HG03025 (cell line): ENCODE data around the gene USP10.
"Not testable (repeated sequence)": the region's sequence is repeated elsewhere in the genome, so short reads cannot be mapped to it uniquely, and the experiment has no call there.

Experiments used
- ATAC-seq: cut with Tn5 transposase; IDR thresholded peaks from one replicate; pipeline ENCODE4 v1.9.1; 2021; ENCODE audit warnings: mild to moderate bottlenecking, moderate library complexity; ENCODE audit not compliant: unreplicated experiment, low FRiP score

USP10 gene

GRCh38 chr16:84672276-84673202, 27.3 kb upstream of the USP10 start:
- ATAC-seq: no peak

DNA sequence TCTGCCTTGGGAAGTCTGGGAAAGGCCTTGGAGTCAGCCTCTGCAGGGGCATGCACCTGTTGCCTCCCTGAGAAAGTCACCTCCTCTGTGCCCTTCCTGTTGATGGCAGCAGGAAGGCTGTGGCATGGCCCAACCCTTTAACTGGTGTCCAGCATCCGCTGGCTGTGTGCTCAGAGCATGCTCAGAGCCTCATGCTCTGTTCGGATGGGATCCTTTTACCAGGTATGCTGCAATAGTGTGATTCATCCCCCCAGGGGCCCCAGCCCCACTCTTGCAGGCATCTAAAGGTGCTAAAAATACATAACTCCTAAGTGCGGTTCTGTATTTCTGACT, 26.6 kb upstream of the USP10 start:
- ATAC-seq: no peak

DNA sequence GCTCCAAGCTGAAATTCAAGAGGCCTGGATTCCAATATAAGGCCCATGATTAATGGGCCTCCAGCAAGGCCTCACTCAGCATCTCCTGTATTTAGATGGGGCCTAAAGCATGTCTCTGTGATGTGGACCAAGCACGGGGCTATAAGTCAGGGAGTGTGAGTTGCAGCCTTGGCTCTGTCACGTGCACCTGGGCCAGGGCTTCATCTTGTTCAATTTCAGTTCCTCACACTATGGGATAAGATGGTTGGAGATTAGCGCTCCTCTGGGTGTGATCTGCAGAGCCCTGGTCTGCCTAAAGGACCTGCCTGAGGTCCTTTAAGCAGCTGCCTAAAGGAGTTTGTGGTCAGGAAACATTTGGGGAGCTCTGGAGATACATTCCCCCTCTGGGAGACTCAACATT, 26.2 kb upstream of the USP10 start:
- no peak for ATAC-seq

DNA sequence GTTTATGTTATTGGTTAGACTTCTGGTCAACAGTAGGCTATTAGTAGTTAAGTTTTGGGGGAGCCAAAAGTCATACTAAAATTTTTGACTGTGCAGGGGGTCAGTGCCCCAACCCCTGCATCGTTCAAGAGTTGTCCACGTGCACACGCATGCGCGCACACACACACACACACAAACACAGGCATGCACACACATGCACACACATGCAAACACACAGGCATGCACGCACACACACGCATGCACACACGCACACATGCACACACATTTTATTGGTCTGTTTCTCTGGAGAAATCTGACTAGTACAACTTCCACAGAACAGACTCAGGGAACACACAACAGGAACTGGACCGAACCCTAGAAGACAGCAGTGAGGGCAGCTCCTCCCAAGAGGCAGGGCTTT, 24.4 kb upstream of the USP10 start:
- no peak for ATAC-seq

GRCh38 chr16:84675884-84676283, 23.9 kb upstream of the USP10 start:
- ATAC-seq: no peak

DNA sequence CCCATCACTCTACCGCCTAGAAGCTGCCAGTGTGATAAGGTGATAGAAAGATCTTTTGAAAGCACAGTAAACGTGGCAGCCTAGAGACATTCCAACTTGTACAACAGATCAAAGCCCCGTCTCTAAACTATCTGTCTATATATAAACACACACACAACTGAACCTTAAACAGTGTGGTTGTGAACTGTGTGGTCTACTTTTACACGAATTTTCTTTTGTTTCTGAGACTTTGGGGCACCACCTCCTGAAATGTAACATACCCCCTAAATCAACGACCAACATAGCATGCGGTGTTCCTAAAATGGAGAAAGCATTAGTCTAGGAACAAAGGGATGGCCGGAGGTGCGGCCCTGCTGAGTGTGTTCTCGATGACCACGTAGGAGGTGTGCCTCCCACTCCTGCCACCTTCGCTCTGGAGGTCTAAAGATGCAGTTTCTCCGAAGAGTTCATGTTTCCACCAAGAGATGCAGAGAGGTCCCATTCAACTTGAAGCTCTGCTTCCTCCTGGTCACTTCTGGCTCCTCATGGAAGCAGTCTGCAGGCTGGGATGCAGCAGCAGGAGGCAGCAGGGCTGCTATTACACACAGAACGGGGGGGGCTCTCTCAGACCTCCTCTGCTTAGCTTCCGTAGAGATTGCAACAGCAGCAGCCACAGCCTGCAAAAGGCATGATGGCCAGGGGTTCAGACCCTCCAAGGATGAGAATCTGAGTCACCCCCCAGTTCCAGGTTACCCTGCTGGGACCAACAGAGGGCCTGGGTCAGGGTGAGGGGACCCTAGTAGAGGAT, 22.6 kb upstream of the USP10 start:
- no peak for ATAC-seq

DNA sequence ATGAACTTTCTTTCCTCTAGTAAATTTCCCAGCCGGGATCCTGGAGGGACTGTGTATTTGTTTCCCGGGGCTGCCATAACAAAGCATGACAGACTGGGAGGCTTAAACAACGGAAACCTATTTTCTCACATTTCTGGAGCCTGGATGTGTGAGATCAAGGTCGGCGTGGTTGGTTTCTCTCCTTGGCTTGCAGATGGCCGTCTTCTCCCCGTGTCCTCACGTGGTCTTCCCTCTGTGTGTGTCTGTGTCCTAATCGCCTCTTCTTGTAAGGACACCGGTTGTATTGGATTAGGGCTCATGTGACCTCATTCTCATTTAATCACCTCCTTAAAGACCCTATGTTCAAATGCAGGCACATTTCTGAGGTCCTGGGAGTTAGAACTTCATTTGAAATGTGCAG, 22.0 kb upstream of the USP10 start:
- ATAC-seq: no peak

- no peak for ATAC-seq
Observed at GRCh38 chr16:84678541-84678940, 21.3 kb upstream of the USP10 start.

GRCh38 chr16:84680165-84680842, 19.5 kb upstream of the USP10 start:
- no peak for ATAC-seq

DNA sequence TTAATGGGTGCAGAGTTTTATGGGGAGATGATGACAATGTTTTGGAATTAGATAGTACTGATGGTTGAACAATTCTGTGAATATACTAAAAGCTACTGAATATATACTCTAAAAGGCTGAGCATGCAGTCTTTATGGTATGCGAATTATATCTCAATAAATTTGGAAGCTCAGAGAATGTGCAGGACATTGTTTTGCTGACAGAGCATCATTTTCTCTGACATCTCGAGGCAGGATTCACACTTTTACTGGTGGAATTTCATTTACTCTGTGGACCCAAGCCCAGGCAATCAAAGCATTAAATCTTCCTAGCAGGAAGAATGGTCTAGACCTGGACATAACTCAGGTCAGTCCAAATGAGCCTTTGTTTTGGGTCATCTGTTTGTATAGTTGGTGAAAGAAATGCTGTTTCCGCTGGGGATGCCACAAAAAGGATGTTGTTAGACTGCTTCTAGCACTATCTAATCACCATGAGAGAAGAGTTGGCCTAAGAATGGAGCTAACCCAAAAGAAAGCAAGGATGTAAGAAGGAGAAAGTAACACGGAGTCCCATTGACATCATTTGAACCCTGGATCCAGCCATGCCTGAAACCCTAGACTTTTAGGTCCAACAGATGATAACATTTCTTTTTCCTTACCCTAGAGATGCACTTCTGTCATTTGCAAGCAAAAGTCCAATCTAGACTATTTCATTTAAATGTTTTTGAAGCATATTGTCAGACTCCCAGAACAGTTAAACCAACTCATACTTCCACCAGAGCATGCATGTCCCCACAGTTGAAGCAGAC, 18.8 kb upstream of the USP10 start:
- ATAC-seq: no peak

DNA sequence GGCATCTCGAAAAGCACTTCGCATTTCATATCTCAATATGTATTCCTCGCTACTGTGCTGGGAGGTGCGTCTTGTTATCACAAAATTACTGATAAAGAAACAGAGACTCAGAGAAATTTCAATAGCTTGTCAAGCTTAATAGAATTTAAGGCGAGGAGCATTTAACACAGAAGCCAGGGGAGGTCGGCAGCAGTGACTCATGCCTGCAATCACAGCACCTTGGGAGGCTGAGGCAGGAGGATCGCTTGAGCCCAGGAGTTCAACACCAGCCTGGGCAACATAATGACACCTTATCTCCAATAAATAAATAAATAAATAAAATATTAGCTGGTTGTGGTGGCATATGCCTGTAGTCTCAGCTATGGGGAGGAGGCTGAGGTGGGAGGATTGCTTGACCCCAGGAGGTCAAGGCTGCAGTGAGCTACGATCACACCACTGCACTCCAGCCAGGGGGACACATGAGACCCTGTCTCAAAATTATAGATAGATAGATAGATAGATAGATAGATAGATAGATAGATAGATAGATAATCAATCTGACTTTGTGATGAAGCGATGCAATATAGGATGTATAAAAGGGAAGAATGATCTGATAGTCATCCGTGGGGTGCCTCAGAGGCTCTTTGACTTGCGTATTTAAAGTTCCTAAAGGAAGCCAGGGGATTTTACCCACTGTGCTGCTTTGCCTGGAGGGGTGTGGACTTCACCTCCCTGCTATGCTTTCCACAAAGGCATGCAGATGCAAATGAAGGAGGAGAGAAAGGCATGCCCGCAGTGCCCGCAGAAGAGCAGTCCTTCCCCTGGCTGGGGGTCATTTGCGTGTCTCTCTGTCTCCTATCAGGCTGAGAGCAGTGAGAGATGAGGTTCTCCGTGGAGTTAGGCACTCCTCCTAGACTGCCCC, 15.9 kb upstream of the USP10 start:
- ATAC-seq: no peak

GRCh38 chr16:84684592-84684965, 15.2 kb upstream of the USP10 start:
- no peak for ATAC-seq

GRCh38 chr16:84685210-84685609, 14.6 kb upstream of the USP10 start:
- ATAC-seq: no peak

DNA sequence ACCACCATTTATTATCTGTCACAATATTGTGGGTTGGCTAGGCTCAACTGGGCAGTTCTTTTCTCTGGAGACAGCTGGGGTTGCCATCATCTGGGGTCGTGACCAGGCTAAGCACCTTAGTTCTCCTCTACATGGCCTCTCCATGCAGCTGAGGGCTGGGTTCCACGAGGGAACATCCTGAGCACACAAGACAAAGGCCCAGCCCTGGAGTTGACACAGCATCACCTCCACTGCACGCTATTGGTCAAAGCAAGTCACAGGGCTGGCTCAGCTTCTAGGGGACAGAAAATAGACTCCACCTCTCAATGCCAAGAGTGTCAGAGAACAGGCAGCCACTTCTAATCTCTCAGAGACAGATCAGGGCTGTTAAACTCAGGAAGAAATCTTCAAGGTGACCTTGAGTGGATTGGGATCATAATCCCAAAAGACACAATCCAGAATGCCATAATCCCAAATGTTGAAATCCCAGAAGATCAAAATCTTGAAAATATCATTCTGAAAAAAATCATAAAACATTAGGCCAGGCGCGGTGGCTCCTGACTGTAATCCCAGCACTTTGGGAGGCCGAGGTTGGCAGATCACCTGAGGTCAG, 13.0 kb upstream of the USP10 start:
- no peak for ATAC-seq

DNA sequence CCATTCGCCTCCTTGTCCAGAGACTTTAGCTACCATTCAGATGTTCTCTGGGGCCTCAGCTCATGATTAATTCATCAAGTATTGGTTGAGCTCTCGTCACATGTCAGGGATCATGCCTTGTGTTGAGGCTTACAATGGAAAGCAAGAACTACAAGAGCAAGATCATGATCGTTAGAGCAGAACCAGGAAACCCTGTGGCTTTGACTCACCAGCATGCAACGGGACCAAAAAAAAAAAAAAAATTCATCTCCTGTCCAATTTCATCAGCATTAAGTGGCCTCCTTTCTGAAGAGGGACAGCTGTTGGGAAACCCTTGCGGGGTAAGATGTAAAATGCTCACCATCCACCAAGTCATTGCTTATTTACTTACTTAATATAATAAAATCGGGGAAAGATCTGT, 12.1 kb upstream of the USP10 start:
- no peak for ATAC-seq

- not testable (repeated sequence) for ATAC-seq
Observed at GRCh38 chr16:84688163-84688562, 11.6 kb upstream of the USP10 start.

DNA sequence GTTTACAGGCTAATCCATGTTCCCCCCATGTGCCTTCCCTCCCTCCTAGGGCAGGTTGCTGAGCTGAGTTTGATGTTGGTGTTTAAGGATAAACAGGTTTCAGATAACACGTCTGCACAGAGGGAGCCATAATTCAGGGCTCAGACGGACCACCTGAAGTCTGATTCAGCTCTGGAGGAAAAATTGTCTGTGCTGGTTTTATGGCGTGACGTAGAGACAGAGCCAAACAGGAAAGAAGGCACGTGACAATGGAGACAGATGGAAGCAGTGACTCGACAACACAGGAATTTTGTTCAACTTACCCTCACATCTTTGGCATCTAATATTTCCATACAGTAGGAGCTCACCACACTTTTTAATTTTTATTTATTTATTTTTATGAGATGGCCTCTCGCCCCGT, 10.7 kb upstream of the USP10 start:
- ATAC-seq: no peak

GRCh38 chr16:84690088-84690819, 9.5 kb upstream of the USP10 start:
- ATAC-seq: no peak
